Parathyroid adenoma (tissue), 2 donors: ENCODE data around the gene LCE7A.

Source experiments
- H2AFZ ChIP-seq: fragments of 300-600 bp; sonication (generic); one replicate; pipeline ENCODE4 v1.7.0; 2017; ENCODE audit warnings: antibody characterized with exemption, mild to moderate bottlenecking
- H3K27ac ChIP-seq: fragments of 300-600 bp; sonication (generic); one replicate; pipeline ENCODE4 v1.7.0; 2017
- H3K27me3 ChIP-seq: fragments of 300-600 bp; sonication (generic); one replicate; pipeline ENCODE4 v1.7.0; 2017; ENCODE audit warnings: low read length; ENCODE audit not compliant: control insufficient read depth, insufficient read depth
- H3K36me3 ChIP-seq: fragments of 300-600 bp; sonication (generic); one replicate; pipeline ENCODE4 v1.7.0; 2017; ENCODE audit warnings: low read length; ENCODE audit not compliant: control insufficient read depth, insufficient read depth
- H3K4me1 ChIP-seq: fragments of 300-600 bp; sonication (generic); one replicate; pipeline ENCODE4 v1.7.0; 2017; ENCODE audit warnings: control low read depth
- H3K4me2 ChIP-seq: fragments of 300-600 bp; sonication (generic); one replicate; pipeline ENCODE4 v1.7.0; 2017; ENCODE audit warnings: low read length
- H3K4me3 ChIP-seq: fragments of 300-600 bp; sonication (generic); one replicate; pipeline ENCODE4 v1.7.0; 2017; ENCODE audit warnings: low read depth, low read length
- H3K79me2 ChIP-seq: fragments of 300-600 bp; sonication (generic); one replicate; pipeline ENCODE4 v1.7.0; 2017; ENCODE audit warnings: control low read depth
- H3K9ac ChIP-seq: fragments of 300-600 bp; sonication (generic); one replicate; pipeline ENCODE4 v1.7.0; 2017; ENCODE audit warnings: mild to moderate bottlenecking
- H3K9me3 ChIP-seq: fragments of 300-600 bp; sonication (generic); one replicate; pipeline ENCODE4 v1.7.0; 2017; ENCODE audit warnings: low read length; ENCODE audit not compliant: control insufficient read depth
- TF ChIP-seq, protein P1 (sequence below): fragments of 300-600 bp; sonication (generic); IDR thresholded peaks from one replicate; pipeline ENCODE4 v1.7.0; 2017; ENCODE audit warnings: antibody characterized with exemption, mild to moderate bottlenecking
- donor health status: primary hyperparathyroidism.

The LCE7A gene, protein sequence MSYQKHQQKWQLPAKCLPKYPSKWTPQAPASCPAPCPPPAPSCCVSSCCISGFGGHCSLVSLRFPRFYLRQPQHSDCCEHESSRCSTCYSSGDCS

DNA sequence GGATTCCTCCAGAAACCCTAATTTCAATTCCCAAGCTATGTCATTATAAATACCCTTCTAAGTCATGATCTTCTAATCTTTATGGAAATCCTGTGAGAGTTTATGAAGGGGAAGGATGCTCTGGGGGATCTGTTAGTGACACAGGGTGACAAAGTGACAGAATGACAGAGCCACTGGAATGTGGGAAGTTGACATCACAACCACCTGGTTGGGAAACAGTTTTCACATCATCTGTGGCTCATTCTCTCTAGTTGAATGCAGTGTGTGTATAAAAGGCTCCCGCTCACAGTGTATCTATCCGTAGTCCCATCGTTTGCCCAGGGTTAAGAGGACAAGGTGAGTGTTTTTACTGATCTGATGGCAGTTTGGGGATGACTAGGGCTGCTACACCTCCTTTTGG lies at the start of gene LCE7A:
Gene LCE7A, plus strand, starts transcription at position 301 of the 400 bp plus-strand sequence. CDS start 702 bp downstream, outside the sequence.
- H3K4me1 ChIP-seq: no peaks in the 10 kb centered on the region
- no peak within 1 kb of the TSS for H3K27ac ChIP-seq
- no peaks in the 10 kb centered on the region for H3K27me3 ChIP-seq
- TF ChIP-seq, protein P1, sequence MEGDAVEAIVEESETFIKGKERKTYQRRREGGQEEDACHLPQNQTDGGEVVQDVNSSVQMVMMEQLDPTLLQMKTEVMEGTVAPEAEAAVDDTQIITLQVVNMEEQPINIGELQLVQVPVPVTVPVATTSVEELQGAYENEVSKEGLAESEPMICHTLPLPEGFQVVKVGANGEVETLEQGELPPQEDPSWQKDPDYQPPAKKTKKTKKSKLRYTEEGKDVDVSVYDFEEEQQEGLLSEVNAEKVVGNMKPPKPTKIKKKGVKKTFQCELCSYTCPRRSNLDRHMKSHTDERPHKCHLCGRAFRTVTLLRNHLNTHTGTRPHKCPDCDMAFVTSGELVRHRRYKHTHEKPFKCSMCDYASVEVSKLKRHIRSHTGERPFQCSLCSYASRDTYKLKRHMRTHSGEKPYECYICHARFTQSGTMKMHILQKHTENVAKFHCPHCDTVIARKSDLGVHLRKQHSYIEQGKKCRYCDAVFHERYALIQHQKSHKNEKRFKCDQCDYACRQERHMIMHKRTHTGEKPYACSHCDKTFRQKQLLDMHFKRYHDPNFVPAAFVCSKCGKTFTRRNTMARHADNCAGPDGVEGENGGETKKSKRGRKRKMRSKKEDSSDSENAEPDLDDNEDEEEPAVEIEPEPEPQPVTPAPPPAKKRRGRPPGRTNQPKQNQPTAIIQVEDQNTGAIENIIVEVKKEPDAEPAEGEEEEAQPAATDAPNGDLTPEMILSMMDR: no peak
- H3K4me3 ChIP-seq: no peak within 1 kb of the TSS
- H2AFZ ChIP-seq: no peak within 1 kb of the TSS
- no peak within 1 kb of the TSS for H3K9ac ChIP-seq
- no peaks in the 10 kb centered on the region for H3K9me3 ChIP-seq
- H3K36me3 ChIP-seq: no peaks in the 10 kb centered on the region
- no peak within 1 kb of the TSS for H3K4me2 ChIP-seq
- H3K79me2 ChIP-seq: no peaks in the 10 kb centered on the region

DNA sequence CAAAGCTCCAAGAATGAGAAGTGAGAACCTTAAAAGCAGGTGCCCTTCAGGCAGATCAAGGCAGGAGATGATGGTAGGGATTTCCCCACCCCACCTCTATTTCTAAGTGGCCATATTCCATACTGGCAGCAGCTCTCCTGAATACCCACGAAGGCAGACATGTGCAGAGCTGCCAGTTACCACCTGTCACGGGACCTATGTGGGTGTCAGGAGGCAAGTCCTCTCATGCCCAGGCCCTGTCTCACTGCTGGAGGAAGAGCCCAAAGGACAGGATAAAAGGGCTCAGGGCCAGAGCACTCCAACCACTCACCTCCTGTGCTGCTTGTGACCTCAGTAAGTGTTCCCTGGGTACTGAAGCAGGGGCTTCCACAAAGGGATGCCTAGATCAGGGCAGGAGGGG lies 48.7 kb upstream of the LCE7A start:
- Histone ChIP-seq H2AFZ (no peak overlapping the region), H3K4me1 (no peaks in the 10 kb centered on the region), H3K4me2 (no peak overlapping the region), H3K79me2 (no peaks in the 10 kb centered on the region), H3K9ac (no peak overlapping the region), H3K4me3 (no peak overlapping the region), H3K9me3 (no peaks in the 10 kb centered on the region), H3K36me3 (no peaks in the 10 kb centered on the region), H3K27me3 (no peaks in the 10 kb centered on the region), H3K27ac (no peak overlapping the region)
- TF ChIP-seq, protein P1: no peak

DNA sequence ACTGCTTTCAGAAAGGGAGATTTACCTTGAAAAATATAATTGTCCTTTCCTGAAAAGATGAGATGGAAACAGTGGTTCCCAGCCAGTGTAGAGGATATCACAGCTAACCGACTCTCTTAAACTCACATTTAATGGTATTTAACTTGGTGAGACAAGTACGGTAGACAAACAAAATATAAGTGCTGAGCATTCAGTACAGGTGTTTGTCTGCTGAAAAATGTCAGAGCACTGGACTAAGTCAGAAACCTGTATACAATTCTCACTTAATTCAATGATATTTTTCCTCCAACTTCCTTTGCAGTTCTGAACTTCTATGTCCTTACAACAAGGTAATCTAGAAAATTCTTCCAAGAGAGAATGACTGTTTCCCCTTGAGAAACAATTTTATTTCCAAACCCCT lies 48.1 kb upstream of the LCE7A start, which contains the start of gene LCE1B:
Gene LCE1B, plus strand, starts transcription at position 301 of the 400 bp plus-strand sequence. CDS start 476 bp downstream, outside the sequence.
- Histone ChIP-seq H3K4me1 (no peaks in the 10 kb centered on the region), H3K9ac (no peak within 1 kb of the TSS), H2AFZ (no peak within 1 kb of the TSS), H3K27ac (no peak within 1 kb of the TSS), H3K27me3 (no peaks in the 10 kb centered on the region), H3K4me2 (no peak within 1 kb of the TSS), H3K4me3 (no peak within 1 kb of the TSS), H3K9me3 (no peaks in the 10 kb centered on the region), H3K79me2 (no peaks in the 10 kb centered on the region), H3K36me3 (no peaks in the 10 kb centered on the region)
- TF ChIP-seq, protein P1: no peak

DNA sequence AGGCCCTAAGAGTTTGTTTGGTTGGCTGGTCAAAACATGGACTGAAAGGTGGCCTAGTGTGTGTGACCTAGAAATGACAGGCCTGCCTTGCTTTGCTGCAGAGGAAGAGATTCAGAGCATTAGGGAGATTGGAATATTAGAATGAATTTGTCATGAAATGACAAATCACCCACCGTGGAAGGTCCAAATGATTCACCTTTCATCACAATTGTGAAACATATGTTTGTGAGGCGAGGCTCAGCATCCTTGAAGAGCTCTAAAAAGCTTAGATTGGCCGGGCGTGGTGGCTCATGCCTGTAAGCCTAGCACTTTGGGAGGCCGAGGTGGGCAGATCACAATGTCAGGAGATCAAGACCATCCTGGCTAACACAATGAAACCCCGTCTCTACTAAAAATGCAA lies 42.5 kb upstream of the LCE7A start:
- Histone ChIP-seq H3K27ac (no peak overlapping the region), H3K9ac (no peak overlapping the region), H3K4me3 (no peak overlapping the region), H3K27me3 (no peaks in the 10 kb centered on the region), H3K36me3 (no peaks in the 10 kb centered on the region), H3K4me1 (peaks cover 3% of the 10 kb centered on the region), H3K79me2 (no peaks in the 10 kb centered on the region), H3K4me2 (no peak overlapping the region), H2AFZ (no peak overlapping the region), H3K9me3 (no peaks in the 10 kb centered on the region)
- TF ChIP-seq, protein P1: no peak

DNA sequence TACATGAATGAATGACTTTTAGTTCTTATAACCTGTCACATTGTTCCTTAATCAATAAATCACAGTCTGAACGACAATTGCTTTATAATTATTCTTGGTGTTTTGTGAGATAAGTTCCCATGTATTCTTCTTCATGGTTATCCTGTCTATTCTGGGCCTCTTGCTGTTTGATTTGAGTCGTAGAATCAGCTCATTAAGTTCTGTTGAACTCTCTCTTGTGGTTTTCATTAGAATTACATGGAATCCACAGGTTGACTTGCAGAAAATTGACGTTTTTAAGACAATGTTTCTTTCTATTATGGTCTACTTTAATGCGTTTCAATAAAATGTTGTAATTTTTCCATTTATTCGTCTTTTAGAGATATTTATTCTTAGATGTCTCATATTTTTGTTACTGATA lies 36.5 kb upstream of the LCE7A start:
- Histone ChIP-seq H3K79me2 (no peaks in the 10 kb centered on the region), H2AFZ (no peak overlapping the region), H3K4me3 (no peak overlapping the region), H3K9me3 (no peaks in the 10 kb centered on the region), H3K36me3 (no peaks in the 10 kb centered on the region), H3K4me1 (peaks cover 3% of the 10 kb centered on the region), H3K27ac (no peak overlapping the region), H3K27me3 (no peaks in the 10 kb centered on the region), H3K4me2 (no peak overlapping the region), H3K9ac (no peak overlapping the region)
- TF ChIP-seq, protein P1: no peak
